Tibial nerve (tissue), 4 donors: ENCODE data around the gene GPC5. TPM values are rescaled to one million over a fixed set of nuclear protein-coding genes. Genes with fewer than 3 reads are reported as not detected.

Experiments
- DNase-seq, 2 donors: peaks; one replicate each; pipeline ENCODE4 v3.0.0-alpha.2; 2019; ENCODE audit warnings: low spot score in 2 of 2
- H3K27ac ChIP-seq, 4 donors: fragments of 200-600 bp; sonication (generic) in 3 of 4; one replicate each; pipeline ENCODE4 v1.5.1; 2017 to 2019; ENCODE audit warnings: mild to moderate bottlenecking in 1 of 4
- H3K27me3 ChIP-seq, 2 donors: fragments of 200-600 bp; sonication (generic) in 1 of 2; one replicate each; pipeline versions ENCODE4 v1.5.1 to v1.6.0; 2017 to 2019
- H3K36me3 ChIP-seq, 3 donors: fragments of 200-600 bp; sonication (generic); one replicate each; pipeline ENCODE4 v1.5.1; 2018 to 2019
- H3K4me1 ChIP-seq, 4 donors: fragments of 200-600 bp; sonication (generic) in 3 of 4; one replicate each; pipeline ENCODE4 v1.5.1; 2017 to 2019
- H3K4me3 ChIP-seq, 4 donors: fragments of 200-600 bp; sonication (generic) in 3 of 4; one replicate each; pipeline ENCODE4 v1.5.1; 2017 to 2019; ENCODE audit warnings: mild to moderate bottlenecking in 1 of 4, moderate library complexity in 1 of 4
- H3K9me3 ChIP-seq, 4 donors: fragments of 200-600 bp; sonication (generic) in 3 of 4; one replicate each; pipeline ENCODE4 v1.5.1; 2017 to 2019
- CTCF ChIP-seq, 5 experiments: fragments of 200-600 bp in 3 of 5; fragments of 450-650 bp in 2 of 5; sonication (generic) in 3 of 5; IDR thresholded peaks; one replicate each; pipeline ENCODE4 v1.5.1; 2016 to 2019; ENCODE audit warnings: antibody characterized with exemption in 5 of 5, mild to moderate bottlenecking in 3 of 5, moderate library complexity in 2 of 5
- EP300 ChIP-seq, 2 donors: sonication (generic); formaldehyde crosslinking; IDR thresholded peaks; one replicate each; pipeline ENCODE4 v1.6.1; 2017; ENCODE audit warnings: antibody characterized with exemption in 2 of 2, mild to moderate bottlenecking in 1 of 2
- POLR2A ChIP-seq, 2 donors: fragments of 450-650 bp; IDR thresholded peaks; one replicate each; pipeline ENCODE4 v1.6.1; 2017; ENCODE audit warnings: antibody characterized with exemption in 2 of 2, mild to moderate bottlenecking in 2 of 2, moderate library complexity in 2 of 2
- WGBS, 2 donors: methylation state at CpG; one replicate each; pipeline ENCODE4 v1.1.5; 2018; 5-methylcytosine and 5-hydroxymethylcytosine counted together
- total RNA-seq, 4 donors: library from RNA; depleted of rRNA; stranded (reverse); fragments of >200 nt; gene quantifications; one replicate each; pipeline ENCODE4 v1.1.0, GENCODE V29; 2016

GPC5 gene
- total RNA-seq, 4 donors from 2014 or later = 3.7 to 5.7 (median 4.2) TPM; not detected in 1

GRCh38 chr13:92761710-92762109, 1363.3 kb downstream of the GPC5 start:
- TF ChIP-seq CTCF (IDR thresholded peaks at IDR 0.05) (no peak), POLR2A (IDR thresholded peaks at IDR 0.05) (no peak), EP300 (IDR thresholded peaks at IDR 0.05) (no peak)
- WGBS, 2 donors = 42 to 80% methylated on average over 1 of the region's 1 CpG
- H3K4me1 ChIP-seq = no peaks in the 10 kb centered on the region
- H3K4me3 ChIP-seq = no peak overlapping the region
- H3K27me3 ChIP-seq = no peaks in the 10 kb centered on the region
- H3K36me3 ChIP-seq = no peaks in the 10 kb centered on the region
- no peak overlapping the region for H3K27ac ChIP-seq
- H3K9me3 ChIP-seq = peaks cover 0 to 32% (median 6%) of the 10 kb centered on the region in 4 donors
- no peak for DNase-seq

- Histone ChIP-seq H3K4me1 (no peaks in the 10 kb centered on the region), H3K27me3 (no peaks in the 10 kb centered on the region), H3K9me3 (peaks cover 0 to under 1% (median 0%) of the 10 kb centered on the region in 4 donors), H3K27ac (no peak overlapping the region), H3K36me3 (no peaks in the 10 kb centered on the region), H3K4me3 (no peak overlapping the region)
- no peak for TF ChIP-seq POLR2A (IDR thresholded peaks at IDR 0.05)
- no peak for TF ChIP-seq CTCF (IDR thresholded peaks at IDR 0.05)
- no peak for TF ChIP-seq EP300 (IDR thresholded peaks at IDR 0.05)
- DNase-seq = no peak
- WGBS, 2 donors = 85 to 88% methylated on average over 3 of the region's 3 CpGs
These were observed 1369.0 kb downstream of the GPC5 start for GRCh38 chr13:92767468-92767867.

- Histone ChIP-seq H3K27ac (no peak overlapping the region), H3K9me3 (no peaks in the 10 kb centered on the region), H3K4me1 (no peaks in the 10 kb centered on the region), H3K36me3 (no peaks in the 10 kb centered on the region), H3K4me3 (no peak overlapping the region), H3K27me3 (no peaks in the 10 kb centered on the region)
- TF ChIP-seq EP300 (IDR thresholded peaks at IDR 0.05) = no peak
- TF ChIP-seq POLR2A (IDR thresholded peaks at IDR 0.05) = no peak
- no peak for TF ChIP-seq CTCF (IDR thresholded peaks at IDR 0.05)
- no peak for DNase-seq
- 67 to 75% methylated on average over 4 of the region's 4 CpGs for WGBS, 2 donors
These were observed 1370.2 kb downstream of the GPC5 start for GRCh38 chr13:92768602-92769001.

GRCh38 chr13:92769046-92769445, 1370.6 kb downstream of the GPC5 start:
- WGBS, 2 donors = 85 to 93% methylated on average over 1 of the region's 1 CpG
- DNase-seq = no peak
- H3K4me1 ChIP-seq = no peaks in the 10 kb centered on the region
- H3K27ac ChIP-seq = no peak overlapping the region
- no peaks in the 10 kb centered on the region for H3K27me3 ChIP-seq
- H3K9me3 ChIP-seq = no peaks in the 10 kb centered on the region
- no peaks in the 10 kb centered on the region for H3K36me3 ChIP-seq
- TF ChIP-seq POLR2A (IDR thresholded peaks at IDR 0.05) (no peak), CTCF (IDR thresholded peaks at IDR 0.05) (no peak)
- no peak overlapping the region for H3K4me3 ChIP-seq

GRCh38 chr13:92775658-92776057, 1377.2 kb downstream of the GPC5 start:
- Histone ChIP-seq H3K36me3 (no peaks in the 10 kb centered on the region), H3K27me3 (no peaks in the 10 kb centered on the region), H3K9me3 (no peaks in the 10 kb centered on the region), H3K4me3 (no peak overlapping the region), H3K27ac (no peak overlapping the region), H3K4me1 (no peaks in the 10 kb centered on the region)
- no peak for DNase-seq
- WGBS, 2 donors = 84 to 95% methylated on average over 3 of the region's 3 CpGs
- TF ChIP-seq POLR2A (IDR thresholded peaks at IDR 0.05) (no peak), CTCF (IDR thresholded peaks at IDR 0.05) (no peak)
